ENCODE results near the gene RAPGEF4.

The RAPGEF4 gene

GRCh38 chr2:172711110-172711509 is 24.5 kb upstream of the RAPGEF4 start:
- no peaks in the 10 kb centered on the region for H3K36me3 ChIP-seq (ENCODE audit: insufficient read depth, low read length)
- H4K20me1 ChIP-seq (ENCODE audit: insufficient read depth, low read length, poor library complexity, severe bottlenecking): no peaks in the 10 kb centered on the region
- no peaks in the 10 kb centered on the region for H3K79me2 ChIP-seq (ENCODE audit: insufficient read depth, low read length)
- no peak overlapping the region for H2AFZ ChIP-seq (ENCODE audit: low read length)
- H3K4me2 ChIP-seq (ENCODE audit: low read depth, low read length, poor library complexity, severe bottlenecking): no peak overlapping the region
- no peaks in the 10 kb centered on the region for H3K9me2 ChIP-seq (replicated peaks; ENCODE audit: low read depth, low read length)
- no peaks in the 10 kb centered on the region for H3F3A ChIP-seq (ENCODE audit: low read depth)
- no peaks in the 10 kb centered on the region for H3K27me3 ChIP-seq (ENCODE audit: insufficient read depth, low read length, poor library complexity, severe bottlenecking)
- no peaks in the 10 kb centered on the region for H3K9me3 ChIP-seq (ENCODE audit: insufficient read depth, low read depth, low read length)
- TF ChIP-seq EZH2phosphoT487 (IDR thresholded peaks at IDR 0.05; ENCODE audit: borderline replicate concordance): no peak
- TF ChIP-seq CTCF (conservative IDR thresholded peaks at IDR 0.05; ENCODE audit: low read length): no peak
- no peak overlapping the region for H3K9ac ChIP-seq (ENCODE audit: low read depth, low read length, poor library complexity, severe bottlenecking)
- H3K4me3 ChIP-seq (ENCODE audit: low read length, poor library complexity, severe bottlenecking): no peak overlapping the region
- H3K4me1 ChIP-seq (ENCODE audit: insufficient read depth, low read length, poor library complexity, severe bottlenecking): no peaks in the 10 kb centered on the region

- Histone ChIP-seq H3K36me3 (ENCODE audit: insufficient read depth, low read length) (no peaks in the 10 kb centered on the region), H3K9me2 (replicated peaks; ENCODE audit: low read depth, low read length) (no peaks in the 10 kb centered on the region), H3K4me3 (ENCODE audit: low read length, poor library complexity, severe bottlenecking) (no peak overlapping the region), H3K9me3 (ENCODE audit: insufficient read depth, low read depth, low read length) (no peaks in the 10 kb centered on the region), H3K4me1 (ENCODE audit: insufficient read depth, low read length, poor library complexity, severe bottlenecking) (no peaks in the 10 kb centered on the region), H3K79me2 (ENCODE audit: insufficient read depth, low read length) (no peaks in the 10 kb centered on the region), H3K4me2 (ENCODE audit: low read depth, low read length, poor library complexity, severe bottlenecking) (no peak overlapping the region), H3F3A (ENCODE audit: low read depth) (no peaks in the 10 kb centered on the region), H4K20me1 (ENCODE audit: insufficient read depth, low read length, poor library complexity, severe bottlenecking) (no peaks in the 10 kb centered on the region), H3K27me3 (ENCODE audit: insufficient read depth, low read length, poor library complexity, severe bottlenecking) (no peaks in the 10 kb centered on the region), H2AFZ (ENCODE audit: low read length) (no peak overlapping the region), H3K9ac (ENCODE audit: low read depth, low read length, poor library complexity, severe bottlenecking) (no peak overlapping the region)
- no peak for TF ChIP-seq EZH2phosphoT487 (IDR thresholded peaks at IDR 0.05; ENCODE audit: borderline replicate concordance)
- TF ChIP-seq CTCF (conservative IDR thresholded peaks at IDR 0.05; ENCODE audit: low read length): no peak
These were observed 23.4 kb upstream of the RAPGEF4 start for GRCh38 chr2:172712251-172712650.

- Histone ChIP-seq H4K20me1 (ENCODE audit: insufficient read depth, low read length, poor library complexity, severe bottlenecking) (no peaks in the 10 kb centered on the region), H3K27me3 (ENCODE audit: insufficient read depth, low read length, poor library complexity, severe bottlenecking) (no peaks in the 10 kb centered on the region)
These were observed 22.2 kb upstream of the RAPGEF4 start for GRCh38 chr2:172713365-172713875.

More at GRCh38 chr2:172713365-172713875, 22.2 kb upstream of the RAPGEF4 start:
- Histone ChIP-seq H3K9me2 (replicated peaks; ENCODE audit: low read depth, low read length) (no peaks in the 10 kb centered on the region), H2AFZ (ENCODE audit: low read length) (no peak overlapping the region), H3F3A (ENCODE audit: low read depth) (no peaks in the 10 kb centered on the region), H3K4me1 (ENCODE audit: insufficient read depth, low read length, poor library complexity, severe bottlenecking) (no peaks in the 10 kb centered on the region), H3K4me3 (ENCODE audit: low read length, poor library complexity, severe bottlenecking) (no peak overlapping the region), H3K36me3 (ENCODE audit: insufficient read depth, low read length) (no peaks in the 10 kb centered on the region), H3K79me2 (ENCODE audit: insufficient read depth, low read length) (no peaks in the 10 kb centered on the region), H3K9me3 (ENCODE audit: insufficient read depth, low read depth, low read length) (no peaks in the 10 kb centered on the region), H3K9ac (ENCODE audit: low read depth, low read length, poor library complexity, severe bottlenecking) (no peak overlapping the region), H3K4me2 (ENCODE audit: low read depth, low read length, poor library complexity, severe bottlenecking) (no peak overlapping the region)
- TF ChIP-seq EZH2phosphoT487 (IDR thresholded peaks at IDR 0.05; ENCODE audit: borderline replicate concordance) (no peak), CTCF (conservative IDR thresholded peaks at IDR 0.05; ENCODE audit: low read length) (no peak)
